ENCODE measurements around the gene PRKCD. TPM values are rescaled to one million over a fixed set of nuclear protein-coding genes. Genes with fewer than 3 reads are reported as not detected.

The PRKCD gene
- 20.9 to 28.6 TPM (median 27.2 TPM) in 5 replicates for total RNA-seq (2022; extraction: Qiagen RNA extraction)

DNA sequence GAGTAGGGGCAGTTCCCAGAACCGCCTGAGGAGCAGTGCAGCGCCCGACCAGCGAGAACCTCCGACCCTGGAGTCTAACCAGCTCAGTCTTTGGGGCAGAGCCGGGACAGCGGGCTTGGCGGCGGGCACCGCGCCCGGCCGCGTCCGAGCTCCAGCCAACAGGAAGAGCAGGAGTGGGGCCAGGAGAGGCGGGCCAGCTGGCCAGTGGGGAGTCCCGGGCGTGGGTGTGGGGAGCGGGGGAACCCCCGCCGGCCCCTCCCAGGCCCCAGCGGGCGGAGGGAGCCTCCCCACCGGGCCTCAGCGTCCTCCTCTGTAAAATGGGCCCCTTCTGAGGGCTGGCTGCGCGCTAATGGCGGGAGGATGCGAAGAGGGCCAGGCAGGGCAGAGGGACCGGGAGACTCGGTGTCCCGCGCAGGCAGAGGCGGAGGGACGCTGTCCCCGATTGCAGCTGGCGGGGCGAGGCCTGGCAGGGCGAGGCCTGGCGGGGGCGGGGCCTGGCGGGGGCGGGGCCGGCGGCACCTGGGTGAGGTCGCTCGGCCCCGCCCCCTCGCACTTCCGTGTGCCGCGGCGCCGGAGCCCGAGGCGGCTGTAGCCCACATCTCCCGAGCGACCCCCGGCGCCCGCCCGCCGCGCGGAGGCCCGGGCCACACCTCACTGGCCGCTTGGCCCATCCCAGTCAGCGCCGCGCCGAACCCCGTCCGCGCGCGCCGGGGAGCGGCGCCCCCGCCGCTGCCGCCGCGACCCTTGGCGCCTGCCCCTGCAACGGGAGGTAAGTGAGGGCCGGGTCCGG lies at the start of gene PRKCD:
Gene PRKCD (plus strand): TSS at position 550 of the 790 bp plus-strand sequence. CDS start 17,214 bp downstream, outside the sequence.

DNA sequence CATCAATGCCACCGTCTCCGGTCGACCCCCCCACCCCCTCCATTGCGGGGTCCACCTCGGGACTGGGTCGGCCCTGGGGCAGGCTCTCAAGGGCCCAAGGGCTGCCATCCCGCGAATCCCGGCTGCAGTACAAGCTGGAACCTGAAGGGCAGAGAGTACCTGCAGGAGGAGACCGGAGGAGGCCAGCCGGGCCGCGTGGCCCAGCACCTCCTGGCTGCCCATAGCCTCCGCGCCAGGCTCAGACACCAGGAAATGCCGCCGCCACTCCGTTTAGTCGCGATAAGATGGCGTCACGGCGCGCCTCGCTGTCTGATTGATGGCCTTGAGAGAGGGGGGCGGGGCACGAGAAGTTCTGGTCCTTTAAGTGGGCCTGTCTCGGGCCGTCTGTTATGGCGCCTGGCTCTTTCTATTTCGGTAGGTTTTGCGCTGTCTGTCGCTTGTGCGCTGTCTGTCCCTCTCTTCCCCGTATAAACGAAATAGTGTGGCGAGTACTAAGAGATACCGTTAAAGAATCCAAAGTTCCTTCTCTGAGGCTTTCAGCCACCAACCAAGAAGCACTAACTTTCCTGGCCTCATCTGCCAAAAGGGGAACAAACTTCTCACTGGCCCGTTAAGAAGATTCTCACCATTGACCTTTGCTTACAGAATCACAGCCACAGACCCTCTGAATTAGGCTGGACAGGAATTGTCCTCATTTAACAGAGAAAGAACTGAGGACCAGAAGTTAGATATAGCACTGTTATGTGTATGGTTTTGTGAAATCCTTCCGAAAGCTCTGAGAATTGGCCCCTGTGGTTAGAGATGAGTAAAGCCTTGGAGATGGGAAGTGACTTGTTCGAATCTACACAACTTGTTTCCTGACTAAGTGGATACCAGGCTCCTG lies 30.6 kb upstream of the PRKCD start, which contains the start of gene RFT1:
Gene RFT1 (minus strand): TSS at position 257 of the 883 bp plus-strand sequence. CDS start 35 bp downstream, at position 222.

Other genes with a start within 250 kb of the PRKCD start
- 7.6 to 9.2 TPM (median 8.1 TPM) in 5 replicates for gene SFMBT1, start 115.1 kb upstream of the PRKCD start, total RNA-seq (2022; extraction: Qiagen RNA extraction)
- 20.8 to 29.8 TPM (median 28.0 TPM) in 5 replicates for gene RFT1, start 30.8 kb upstream of the PRKCD start, total RNA-seq (2022; extraction: Qiagen RNA extraction)
- gene TKT, start 94.8 kb downstream of the PRKCD start, total RNA-seq (2022; extraction: Qiagen RNA extraction) = 1,659 to 2,212 TPM (median 2,154 TPM) in 5 replicates
- gene DCP1A, start 186.3 kb downstream of the PRKCD start, total RNA-seq (2022; extraction: Qiagen RNA extraction) = 6.3 to 7.9 TPM (median 6.8 TPM) in 5 replicates